Duodenal mucosa (tissue), 2 donors: ENCODE measurements around the gene PFN1.

Source experiments
- H3K27ac ChIP-seq: one replicate; pipeline ENCODE4 v1.7.0; 2013; ENCODE audit warnings: low read depth, low read length
- H3K27me3 ChIP-seq, 2 donors: one replicate each; pipeline ENCODE4 v1.7.0; 2013; ENCODE audit warnings: low read length in 2 of 2, control low read depth in 1 of 2; ENCODE audit not compliant: insufficient read depth in 2 of 2, control insufficient read depth in 1 of 2
- H3K36me3 ChIP-seq, 2 donors: one replicate each; pipeline ENCODE4 v1.7.0; 2013; ENCODE audit warnings: low read length in 2 of 2, control low read depth in 1 of 2; ENCODE audit not compliant: insufficient read depth in 2 of 2, control insufficient read depth in 1 of 2
- H3K4me1 ChIP-seq, 2 donors: one replicate each; pipeline ENCODE4 v1.7.0; 2013; ENCODE audit warnings: low read length in 2 of 2, control low read depth in 1 of 2; ENCODE audit not compliant: insufficient read depth in 2 of 2, control insufficient read depth in 1 of 2
- H3K4me3 ChIP-seq, 2 donors: one replicate each; pipeline ENCODE4 v1.7.0; 2013; ENCODE audit warnings: low read length in 2 of 2, low read depth in 1 of 2
- H3K9ac ChIP-seq, 2 donors: one replicate each; pipeline ENCODE4 v1.7.0; 2013; ENCODE audit warnings: low read length in 2 of 2, low read depth in 1 of 2
- H3K9me3 ChIP-seq, 2 donors: one replicate each; pipeline ENCODE4 v1.7.0; 2013; ENCODE audit warnings: low read length in 2 of 2, control low read depth in 1 of 2; ENCODE audit not compliant: control insufficient read depth in 1 of 2

PFN1 gene

DNA sequence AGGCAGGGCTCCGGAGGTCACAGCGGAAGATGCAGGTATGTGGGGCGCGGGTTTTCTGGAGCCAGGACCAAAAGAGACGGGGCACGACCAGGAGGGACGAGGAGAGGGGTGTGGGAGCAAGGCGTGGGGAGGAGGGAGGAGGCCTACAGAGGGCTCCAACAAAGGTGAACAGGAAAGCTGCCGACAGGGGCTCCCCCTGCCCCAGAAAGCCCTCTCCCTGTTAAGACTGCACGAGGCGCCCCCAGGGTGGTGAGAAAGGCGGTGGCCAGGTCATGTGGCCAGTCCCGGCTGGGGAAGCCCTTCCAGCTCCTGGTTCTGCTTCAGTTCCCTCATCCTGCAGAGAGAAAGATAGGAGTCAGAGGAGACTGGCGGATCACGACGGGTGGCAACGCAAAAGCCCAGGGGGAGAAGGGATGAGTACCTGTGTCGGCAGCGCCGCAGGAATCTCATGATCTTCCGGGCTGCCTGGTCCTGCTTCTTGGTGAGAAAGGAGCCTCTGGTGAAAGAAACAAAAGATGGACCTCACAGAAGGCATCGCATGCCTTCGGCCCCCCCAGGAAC lies 20.2 kb upstream of the PFN1 start:
- H3K27me3 ChIP-seq: no peaks in the 10 kb centered on the region
- no peaks in the 10 kb centered on the region for H3K9me3 ChIP-seq
- peak overlapping the region; percentile 65 to 68 for H3K9ac ChIP-seq
- peak overlapping the region; percentile 74 to 83 for H3K4me3 ChIP-seq
- peaks cover 11 to 38% of the 10 kb centered on the region in 2 donors for H3K36me3 ChIP-seq
- H3K27ac ChIP-seq: peak overlapping the region; percentile 79
- peaks cover 11 to 25% of the 10 kb centered on the region in 2 donors for H3K4me1 ChIP-seq

DNA sequence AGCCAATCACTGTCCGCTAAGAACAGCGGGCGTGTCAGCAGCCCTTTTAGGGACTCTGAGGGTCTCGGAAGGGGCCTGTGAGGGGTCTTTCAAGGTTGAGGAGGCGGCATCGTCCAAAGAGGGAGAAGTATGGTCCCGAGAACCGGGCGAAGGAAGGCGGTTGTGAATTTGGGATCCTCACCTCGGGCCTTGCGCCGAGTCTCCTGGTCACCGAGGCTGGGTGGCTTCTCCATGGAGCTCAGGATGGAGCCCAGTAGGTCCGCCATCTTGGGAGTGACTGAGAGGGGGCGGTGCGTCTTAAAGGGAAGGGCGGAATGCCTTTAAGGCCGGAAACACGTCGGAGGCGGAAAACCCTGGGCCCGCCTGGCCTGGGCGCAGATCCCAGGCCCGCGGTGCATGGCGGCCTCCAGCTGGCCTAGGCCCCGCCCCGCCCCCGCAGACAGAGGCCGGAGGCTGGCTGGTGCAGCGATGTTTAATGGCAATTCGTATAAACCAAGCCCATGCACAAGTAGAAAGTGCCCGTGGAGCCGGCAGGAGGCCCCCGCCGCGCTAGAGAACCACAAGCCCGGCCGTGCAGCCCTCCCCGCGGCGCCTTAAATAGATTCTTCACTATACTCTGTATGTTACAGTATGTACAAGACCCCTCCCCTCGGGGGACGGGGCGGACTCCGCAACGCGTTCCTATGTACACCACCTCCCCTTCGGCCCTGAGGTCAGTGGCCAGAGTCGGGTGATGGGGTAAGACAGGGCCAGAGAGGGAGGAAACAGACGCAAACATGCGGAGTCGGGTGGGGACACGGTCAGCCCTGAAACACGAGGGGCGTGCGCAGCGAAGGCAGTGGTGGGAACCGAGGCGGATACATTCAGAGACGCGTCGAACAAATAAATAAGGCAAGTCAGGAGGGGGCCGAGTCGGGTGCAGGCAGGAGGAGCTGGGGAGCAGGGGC lies 19.5 kb upstream of the PFN1 start, which contains the start of gene SPAG7:
Gene SPAG7, minus strand, starts transcription at position 279 of the 947 bp plus-strand sequence. Its CDS starts 13 bp downstream, at position 266.
- Histone ChIP-seq H3K4me3 (peak within 1 kb of the TSS; percentile 74 to 83), H3K36me3 (peaks cover 7 to 31% of the 10 kb centered on the region in 2 donors), H3K27ac (peak within 1 kb of the TSS; percentile 87), H3K27me3 (no peaks in the 10 kb centered on the region), H3K9ac (peak within 1 kb of the TSS; percentile 71 to 74), H3K4me1 (peaks cover 11 to 25% of the 10 kb centered on the region in 2 donors), H3K9me3 (no peaks in the 10 kb centered on the region)

DNA sequence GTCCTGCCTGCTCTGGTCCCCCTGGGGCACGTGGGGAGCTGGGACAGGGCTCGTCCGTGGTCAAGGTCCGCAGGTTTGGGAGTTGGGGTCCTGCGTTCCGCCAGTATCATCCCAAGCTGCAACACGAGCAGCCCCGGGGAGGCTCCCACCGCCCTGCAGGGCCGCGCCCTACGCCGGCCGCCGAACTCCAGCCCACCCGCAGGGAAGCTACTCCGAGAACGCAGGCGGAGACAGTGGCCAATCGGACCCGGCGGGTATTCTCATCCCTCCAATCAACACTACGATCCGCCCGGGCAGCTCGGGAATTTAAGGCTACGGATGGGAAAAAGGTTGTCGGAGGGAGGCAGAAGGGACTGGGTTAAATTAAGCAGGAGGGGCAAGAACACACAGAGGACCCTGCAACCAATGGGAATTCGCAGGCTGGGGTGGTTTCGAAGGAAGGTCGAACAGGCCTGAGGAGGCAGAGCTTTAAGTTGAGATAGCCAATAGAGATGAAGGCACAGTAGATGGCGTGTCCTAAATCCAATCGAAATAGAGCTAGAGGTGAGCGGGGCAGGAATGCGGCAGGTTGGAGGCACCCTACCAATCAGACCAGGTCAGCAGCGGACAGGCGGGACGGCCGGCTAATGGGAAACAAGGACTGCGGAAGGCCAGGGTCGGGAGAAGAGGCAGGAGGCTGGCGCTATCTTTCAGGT lies 18.7 kb upstream of the PFN1 start:
- Histone ChIP-seq H3K27ac (peak overlapping the region; percentile 87), H3K4me3 (peak overlapping the region; percentile 74 to 83), H3K9ac (peak overlapping the region; percentile 71 to 74), H3K9me3 (no peaks in the 10 kb centered on the region), H3K4me1 (peaks cover 11 to 25% of the 10 kb centered on the region in 2 donors), H3K36me3 (peaks cover 0 to 22% of the 10 kb centered on the region in 2 donors), H3K27me3 (no peaks in the 10 kb centered on the region)

GRCh38 chr17:4965311-4965986 lies 17.1 kb upstream of the PFN1 start:
- H3K4me3 ChIP-seq: no peak overlapping the region
- no peak overlapping the region for H3K9ac ChIP-seq
- no peak overlapping the region for H3K27ac ChIP-seq

GRCh38 chr17:4960279-4960922 lies 12.1 kb upstream of the PFN1 start:
- Histone ChIP-seq H3K9ac (no peak overlapping the region), H3K27ac (no peak overlapping the region), H3K9me3 (no peaks in the 10 kb centered on the region), H3K36me3 (peaks cover 0 to 20% of the 10 kb centered on the region in 2 donors), H3K4me1 (peaks cover 13 to 17% of the 10 kb centered on the region in 2 donors), H3K27me3 (no peaks in the 10 kb centered on the region), H3K4me3 (no peak overlapping the region)

More at GRCh38 chr17:4965311-4965986, 17.1 kb upstream of the PFN1 start:
- H3K9me3 ChIP-seq: no peaks in the 10 kb centered on the region
- H3K27me3 ChIP-seq: no peaks in the 10 kb centered on the region
- H3K4me1 ChIP-seq: peaks cover 12 to 25% of the 10 kb centered on the region in 2 donors
- peaks cover 0 to 18% of the 10 kb centered on the region in 2 donors for H3K36me3 ChIP-seq

DNA sequence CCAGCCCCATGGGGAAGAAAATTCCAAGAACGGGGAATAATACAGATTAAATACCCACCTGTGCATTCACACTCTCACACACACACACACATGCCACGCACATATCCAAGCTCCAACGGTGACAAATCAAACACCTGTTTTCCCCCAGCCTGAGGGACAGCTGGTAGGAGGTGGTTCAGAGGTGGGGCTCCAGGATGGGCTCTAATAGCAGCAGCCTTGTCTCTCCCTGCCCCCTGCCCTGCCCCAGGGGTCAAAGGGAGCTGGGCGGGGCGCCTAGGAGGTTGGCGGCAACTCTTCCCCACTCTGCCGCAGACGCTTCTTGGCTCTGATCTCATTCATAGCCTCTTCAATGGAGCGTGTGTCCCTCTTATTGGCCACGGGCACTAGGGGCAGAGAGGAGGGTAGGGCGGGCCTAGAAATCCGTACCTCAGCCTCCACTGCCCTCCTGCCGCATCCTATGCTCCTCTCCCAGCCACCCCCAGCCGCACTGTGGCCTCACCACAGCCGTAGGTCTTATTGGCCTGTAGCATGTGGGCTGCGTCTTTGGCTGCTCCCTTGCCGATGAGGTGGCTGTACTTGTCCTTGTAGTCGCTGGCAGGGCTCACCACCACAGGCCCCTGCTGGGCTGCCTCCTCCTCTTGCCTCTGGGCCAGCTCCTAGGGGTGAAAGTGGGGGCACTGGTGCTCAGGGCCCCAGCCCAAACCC lies 11.1 kb upstream of the PFN1 start:
- Histone ChIP-seq H3K9ac (no peak overlapping the region), H3K27ac (peak overlapping the region; percentile 20), H3K4me3 (no peak overlapping the region), H3K4me1 (peaks cover 13 to 17% of the 10 kb centered on the region in 2 donors), H3K27me3 (no peaks in the 10 kb centered on the region), H3K36me3 (peaks cover 0 to 20% of the 10 kb centered on the region in 2 donors), H3K9me3 (no peaks in the 10 kb centered on the region)

DNA sequence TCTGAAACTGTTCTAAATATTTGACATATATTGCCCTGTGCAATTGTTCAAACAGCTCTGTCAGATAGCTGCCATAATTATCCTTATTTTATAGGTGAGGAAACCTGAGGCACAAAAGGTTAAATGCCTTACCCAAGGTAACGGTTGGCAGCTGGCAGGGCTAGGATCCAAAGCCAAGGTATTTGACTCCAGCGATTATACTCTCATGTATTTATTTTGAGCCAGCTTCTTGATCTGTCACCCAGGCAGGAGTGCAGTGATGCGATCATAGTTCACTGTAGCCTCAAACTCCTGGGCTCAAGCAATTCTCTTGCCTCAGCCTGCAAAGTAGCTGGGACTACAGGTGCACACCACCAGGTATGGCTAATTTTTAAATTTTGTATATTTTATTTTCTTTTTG lies 9.8 kb upstream of the PFN1 start:
- H3K9me3 ChIP-seq: no peaks in the 10 kb centered on the region
- peaks cover 0 to 20% of the 10 kb centered on the region in 2 donors for H3K36me3 ChIP-seq
- H3K4me1 ChIP-seq: peaks cover 13 to 17% of the 10 kb centered on the region in 2 donors
- H3K9ac ChIP-seq: no peak overlapping the region
- no peak overlapping the region for H3K4me3 ChIP-seq
- H3K27me3 ChIP-seq: no peaks in the 10 kb centered on the region
- no peak overlapping the region for H3K27ac ChIP-seq

DNA sequence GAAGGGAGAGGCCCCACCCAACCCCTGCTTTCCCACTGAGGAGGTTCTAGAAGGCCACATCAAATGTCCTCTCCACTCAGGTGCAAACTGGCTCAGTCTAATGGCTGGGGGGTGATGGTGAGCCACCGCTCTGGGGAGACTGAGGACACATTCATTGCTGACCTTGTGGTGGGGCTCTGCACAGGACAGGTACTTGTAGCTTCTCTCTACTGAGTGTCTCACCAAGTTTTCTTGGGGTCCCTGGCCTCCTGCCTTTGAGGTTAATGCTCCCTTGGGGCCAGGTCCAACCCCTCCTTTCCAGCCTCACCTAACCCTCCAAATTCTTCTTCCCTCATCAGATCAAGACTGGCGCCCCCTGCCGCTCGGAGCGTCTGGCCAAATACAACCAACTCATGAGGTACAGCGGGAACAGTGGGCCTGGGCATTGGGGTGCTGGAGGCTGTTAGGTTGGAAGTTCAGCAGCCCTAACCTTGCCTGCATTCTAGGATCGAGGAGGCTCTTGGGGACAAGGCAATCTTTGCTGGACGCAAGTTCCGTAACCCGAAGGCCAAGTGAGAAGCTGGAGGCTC lies 8.2 kb upstream of the PFN1 start:
- H3K27me3 ChIP-seq: no peaks in the 10 kb centered on the region
- H3K9me3 ChIP-seq: no peaks in the 10 kb centered on the region
- H3K4me1 ChIP-seq: peaks cover 15 to 17% of the 10 kb centered on the region in 2 donors
- no peak overlapping the region for H3K4me3 ChIP-seq
- no peak overlapping the region for H3K27ac ChIP-seq
- H3K9ac ChIP-seq: no peak overlapping the region
- H3K36me3 ChIP-seq: peaks cover 0 to 20% of the 10 kb centered on the region in 2 donors
